GM19351 (cell line): ENCODE results near the gene AIRE.
"Not testable (repeated sequence)": the region's sequence is repeated elsewhere in the genome, so short reads cannot be mapped to it uniquely, and the experiment has no call there.

ENCODE experiments used
- ATAC-seq: cut with Tn5 transposase; IDR thresholded peaks from one replicate; pipeline ENCODE4 v1.9.1; 2021; ENCODE audit warnings: mild to moderate bottlenecking, moderate library complexity; ENCODE audit not compliant: unreplicated experiment

The AIRE gene

GRCh38 chr21:44334329-44335030 is 48.8 kb downstream of the AIRE start:
- no peak for ATAC-seq

DNA sequence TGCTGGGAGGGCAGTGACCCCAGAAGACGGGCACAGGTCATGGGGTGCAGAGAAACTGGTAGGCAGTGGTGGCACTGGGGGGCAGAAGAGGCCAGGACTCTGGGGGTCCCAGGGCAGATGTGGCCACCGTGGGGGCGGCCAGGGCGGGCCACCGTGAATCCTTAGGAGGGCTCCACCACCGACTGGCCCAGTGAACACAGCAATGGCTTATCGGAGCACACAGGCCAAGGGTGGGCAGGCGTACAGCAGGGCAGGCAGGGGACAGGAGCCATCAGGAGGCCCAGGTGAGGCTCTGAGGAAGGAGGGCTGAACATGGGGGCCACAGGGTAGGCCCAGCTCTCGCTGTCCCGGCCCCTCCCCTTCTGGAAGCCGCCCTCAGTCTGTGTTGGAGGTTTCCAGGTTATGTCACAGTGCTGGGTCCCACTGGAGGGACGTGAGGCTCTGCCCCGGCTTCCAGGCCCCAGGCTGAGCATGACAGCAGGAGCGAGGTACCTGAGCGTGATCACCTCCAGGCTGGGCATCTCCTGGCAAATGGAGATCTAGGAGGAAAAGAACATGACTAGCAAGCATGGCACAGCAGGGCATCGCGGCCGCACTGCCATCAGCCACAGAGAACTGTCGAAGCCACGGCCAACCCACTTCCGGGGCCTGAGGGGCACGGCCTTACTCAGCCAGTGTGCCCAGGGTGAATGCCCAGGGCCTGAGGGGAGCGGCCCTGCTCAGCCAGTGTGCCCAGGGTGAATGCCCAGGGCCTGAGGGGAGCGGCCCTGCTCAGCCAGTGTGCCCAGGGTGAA is 49.8 kb downstream of the AIRE start:
- ATAC-seq = no peak

DNA sequence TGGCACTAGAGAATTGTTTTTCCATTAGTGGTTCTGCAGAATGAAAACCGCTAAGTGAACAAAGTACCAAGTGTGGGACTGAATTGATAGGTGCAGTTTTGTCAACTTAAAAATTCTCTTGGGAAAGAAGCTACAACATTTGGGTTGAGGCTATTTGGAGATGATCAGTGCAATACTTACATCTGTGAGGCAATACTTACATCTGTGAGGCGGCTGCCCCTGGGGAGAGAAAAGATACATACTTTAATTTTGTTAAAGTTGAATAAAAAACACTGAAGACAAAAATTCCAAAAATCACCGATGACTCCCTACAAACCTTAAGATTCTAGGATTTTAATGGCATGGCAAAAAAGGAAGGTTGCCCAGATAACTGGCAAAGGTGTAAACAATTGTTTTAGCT is 51.8 kb downstream of the AIRE start:
- ATAC-seq = no peak

- ATAC-seq = no peak
These were observed 52.5 kb downstream of the AIRE start for GRCh38 chr21:44337941-44338895.

GRCh38 chr21:44338971-44339910 is 53.6 kb downstream of the AIRE start, which contains the start of gene CFAP410:
TSS of gene CFAP410 (minus strand) at chr21:44339390. CDS start at chr21:44339194, 196 bp downstream.
- ATAC-seq = peak; percentile 92

GRCh38 chr21:44341726-44342458 is 56.2 kb downstream of the AIRE start:
- not testable (repeated sequence) for ATAC-seq

- ATAC-seq = not testable (repeated sequence)
These were observed 57.3 kb downstream of the AIRE start for GRCh38 chr21:44342981-44343380.

GRCh38 chr21:44344541-44345183 is 59.0 kb downstream of the AIRE start:
- no peak for ATAC-seq

- ATAC-seq = no peak
These were observed 59.8 kb downstream of the AIRE start for GRCh38 chr21:44345495-44345894.

DNA sequence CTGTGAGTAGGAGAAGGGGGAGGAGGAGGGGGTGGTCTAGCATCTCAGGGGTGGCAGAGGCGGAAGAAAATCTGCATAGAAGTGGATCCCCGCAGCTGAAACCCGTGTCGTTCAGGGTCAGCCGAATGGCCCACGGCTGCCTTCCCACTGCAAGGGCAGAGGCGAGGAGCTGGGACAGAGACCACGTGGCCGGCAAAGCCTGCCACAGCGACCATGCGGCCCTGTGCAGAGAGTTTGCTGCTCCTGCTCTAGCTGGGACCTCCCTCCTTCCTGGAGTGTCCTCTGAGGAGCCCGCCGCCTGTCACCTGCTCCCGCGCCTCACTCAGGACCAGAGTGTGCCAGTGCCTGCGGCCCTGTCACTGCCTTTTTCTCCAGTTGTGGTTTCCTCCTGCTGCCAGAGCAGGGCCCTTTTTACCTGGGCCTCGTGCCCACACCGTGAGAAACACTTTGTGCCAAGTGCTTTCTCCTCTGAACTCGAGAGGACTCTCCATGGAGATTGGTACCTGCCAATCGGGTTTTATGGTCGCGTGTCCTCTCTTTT is 62.3 kb downstream of the AIRE start:
- no peak for ATAC-seq
